Measurements from ENCODE around the gene SSBP3.

DNA sequence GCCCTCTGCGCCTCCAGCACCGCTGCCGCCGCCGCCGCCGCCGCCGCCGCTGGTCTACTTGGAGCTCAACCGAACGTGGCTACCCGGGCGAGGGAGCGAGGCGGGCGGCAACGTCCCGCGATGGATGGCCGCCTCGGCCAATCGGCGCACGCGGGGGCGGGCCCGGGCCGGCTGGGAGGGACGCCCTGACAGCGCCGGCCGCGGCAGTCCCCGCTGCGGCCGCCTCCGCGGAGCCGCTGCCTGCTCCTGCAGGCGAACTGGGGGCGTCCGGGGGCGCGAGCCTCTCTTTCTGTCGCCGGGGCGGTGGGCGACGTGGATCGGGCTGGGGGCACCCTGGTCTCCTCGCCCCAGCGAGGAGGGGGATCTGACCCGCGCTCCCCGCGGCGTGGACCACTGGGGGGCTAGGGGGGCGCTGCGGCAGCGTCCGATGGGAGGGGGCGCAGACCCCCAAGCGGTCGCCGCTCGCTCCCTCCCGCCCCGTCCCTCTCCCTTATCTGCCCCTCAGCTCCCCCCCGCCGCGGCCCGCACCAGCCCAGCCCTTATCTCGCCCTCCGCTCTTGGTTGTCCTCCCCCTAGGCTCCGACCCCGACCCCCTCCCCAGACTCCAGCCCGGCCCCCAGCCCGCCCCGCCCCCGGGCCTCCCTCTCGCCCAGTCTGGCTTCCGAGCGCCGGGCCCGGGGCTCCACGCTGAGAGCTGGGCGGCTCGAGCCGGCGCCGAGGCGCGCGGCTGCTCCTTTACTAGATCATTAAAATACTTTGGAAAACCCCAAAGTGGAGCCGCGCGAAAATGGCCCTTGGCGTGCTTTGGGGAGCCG, at the start of gene SSBP3:
- TF ChIP-seq, protein P1, sequence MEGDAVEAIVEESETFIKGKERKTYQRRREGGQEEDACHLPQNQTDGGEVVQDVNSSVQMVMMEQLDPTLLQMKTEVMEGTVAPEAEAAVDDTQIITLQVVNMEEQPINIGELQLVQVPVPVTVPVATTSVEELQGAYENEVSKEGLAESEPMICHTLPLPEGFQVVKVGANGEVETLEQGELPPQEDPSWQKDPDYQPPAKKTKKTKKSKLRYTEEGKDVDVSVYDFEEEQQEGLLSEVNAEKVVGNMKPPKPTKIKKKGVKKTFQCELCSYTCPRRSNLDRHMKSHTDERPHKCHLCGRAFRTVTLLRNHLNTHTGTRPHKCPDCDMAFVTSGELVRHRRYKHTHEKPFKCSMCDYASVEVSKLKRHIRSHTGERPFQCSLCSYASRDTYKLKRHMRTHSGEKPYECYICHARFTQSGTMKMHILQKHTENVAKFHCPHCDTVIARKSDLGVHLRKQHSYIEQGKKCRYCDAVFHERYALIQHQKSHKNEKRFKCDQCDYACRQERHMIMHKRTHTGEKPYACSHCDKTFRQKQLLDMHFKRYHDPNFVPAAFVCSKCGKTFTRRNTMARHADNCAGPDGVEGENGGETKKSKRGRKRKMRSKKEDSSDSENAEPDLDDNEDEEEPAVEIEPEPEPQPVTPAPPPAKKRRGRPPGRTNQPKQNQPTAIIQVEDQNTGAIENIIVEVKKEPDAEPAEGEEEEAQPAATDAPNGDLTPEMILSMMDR (conservative IDR thresholded peaks at IDR 0.05; ENCODE audit: low read depth in 2 of 2): no peak
- TF ChIP-seq ZNF331 (CRISPR knock-in tag; IDR thresholded peaks at IDR 0.05; ENCODE audit: low read depth): no peak
- TF ChIP-seq EZH2 (IDR thresholded peaks at IDR 0.05; ENCODE audit: low read depth, unreplicated experiment): no peak
- TF ChIP-seq, protein P2, sequence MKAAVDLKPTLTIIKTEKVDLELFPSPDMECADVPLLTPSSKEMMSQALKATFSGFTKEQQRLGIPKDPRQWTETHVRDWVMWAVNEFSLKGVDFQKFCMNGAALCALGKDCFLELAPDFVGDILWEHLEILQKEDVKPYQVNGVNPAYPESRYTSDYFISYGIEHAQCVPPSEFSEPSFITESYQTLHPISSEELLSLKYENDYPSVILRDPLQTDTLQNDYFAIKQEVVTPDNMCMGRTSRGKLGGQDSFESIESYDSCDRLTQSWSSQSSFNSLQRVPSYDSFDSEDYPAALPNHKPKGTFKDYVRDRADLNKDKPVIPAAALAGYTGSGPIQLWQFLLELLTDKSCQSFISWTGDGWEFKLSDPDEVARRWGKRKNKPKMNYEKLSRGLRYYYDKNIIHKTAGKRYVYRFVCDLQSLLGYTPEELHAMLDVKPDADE (IDR thresholded peaks at IDR 0.05): no peak
- TF ChIP-seq, protein P3, sequence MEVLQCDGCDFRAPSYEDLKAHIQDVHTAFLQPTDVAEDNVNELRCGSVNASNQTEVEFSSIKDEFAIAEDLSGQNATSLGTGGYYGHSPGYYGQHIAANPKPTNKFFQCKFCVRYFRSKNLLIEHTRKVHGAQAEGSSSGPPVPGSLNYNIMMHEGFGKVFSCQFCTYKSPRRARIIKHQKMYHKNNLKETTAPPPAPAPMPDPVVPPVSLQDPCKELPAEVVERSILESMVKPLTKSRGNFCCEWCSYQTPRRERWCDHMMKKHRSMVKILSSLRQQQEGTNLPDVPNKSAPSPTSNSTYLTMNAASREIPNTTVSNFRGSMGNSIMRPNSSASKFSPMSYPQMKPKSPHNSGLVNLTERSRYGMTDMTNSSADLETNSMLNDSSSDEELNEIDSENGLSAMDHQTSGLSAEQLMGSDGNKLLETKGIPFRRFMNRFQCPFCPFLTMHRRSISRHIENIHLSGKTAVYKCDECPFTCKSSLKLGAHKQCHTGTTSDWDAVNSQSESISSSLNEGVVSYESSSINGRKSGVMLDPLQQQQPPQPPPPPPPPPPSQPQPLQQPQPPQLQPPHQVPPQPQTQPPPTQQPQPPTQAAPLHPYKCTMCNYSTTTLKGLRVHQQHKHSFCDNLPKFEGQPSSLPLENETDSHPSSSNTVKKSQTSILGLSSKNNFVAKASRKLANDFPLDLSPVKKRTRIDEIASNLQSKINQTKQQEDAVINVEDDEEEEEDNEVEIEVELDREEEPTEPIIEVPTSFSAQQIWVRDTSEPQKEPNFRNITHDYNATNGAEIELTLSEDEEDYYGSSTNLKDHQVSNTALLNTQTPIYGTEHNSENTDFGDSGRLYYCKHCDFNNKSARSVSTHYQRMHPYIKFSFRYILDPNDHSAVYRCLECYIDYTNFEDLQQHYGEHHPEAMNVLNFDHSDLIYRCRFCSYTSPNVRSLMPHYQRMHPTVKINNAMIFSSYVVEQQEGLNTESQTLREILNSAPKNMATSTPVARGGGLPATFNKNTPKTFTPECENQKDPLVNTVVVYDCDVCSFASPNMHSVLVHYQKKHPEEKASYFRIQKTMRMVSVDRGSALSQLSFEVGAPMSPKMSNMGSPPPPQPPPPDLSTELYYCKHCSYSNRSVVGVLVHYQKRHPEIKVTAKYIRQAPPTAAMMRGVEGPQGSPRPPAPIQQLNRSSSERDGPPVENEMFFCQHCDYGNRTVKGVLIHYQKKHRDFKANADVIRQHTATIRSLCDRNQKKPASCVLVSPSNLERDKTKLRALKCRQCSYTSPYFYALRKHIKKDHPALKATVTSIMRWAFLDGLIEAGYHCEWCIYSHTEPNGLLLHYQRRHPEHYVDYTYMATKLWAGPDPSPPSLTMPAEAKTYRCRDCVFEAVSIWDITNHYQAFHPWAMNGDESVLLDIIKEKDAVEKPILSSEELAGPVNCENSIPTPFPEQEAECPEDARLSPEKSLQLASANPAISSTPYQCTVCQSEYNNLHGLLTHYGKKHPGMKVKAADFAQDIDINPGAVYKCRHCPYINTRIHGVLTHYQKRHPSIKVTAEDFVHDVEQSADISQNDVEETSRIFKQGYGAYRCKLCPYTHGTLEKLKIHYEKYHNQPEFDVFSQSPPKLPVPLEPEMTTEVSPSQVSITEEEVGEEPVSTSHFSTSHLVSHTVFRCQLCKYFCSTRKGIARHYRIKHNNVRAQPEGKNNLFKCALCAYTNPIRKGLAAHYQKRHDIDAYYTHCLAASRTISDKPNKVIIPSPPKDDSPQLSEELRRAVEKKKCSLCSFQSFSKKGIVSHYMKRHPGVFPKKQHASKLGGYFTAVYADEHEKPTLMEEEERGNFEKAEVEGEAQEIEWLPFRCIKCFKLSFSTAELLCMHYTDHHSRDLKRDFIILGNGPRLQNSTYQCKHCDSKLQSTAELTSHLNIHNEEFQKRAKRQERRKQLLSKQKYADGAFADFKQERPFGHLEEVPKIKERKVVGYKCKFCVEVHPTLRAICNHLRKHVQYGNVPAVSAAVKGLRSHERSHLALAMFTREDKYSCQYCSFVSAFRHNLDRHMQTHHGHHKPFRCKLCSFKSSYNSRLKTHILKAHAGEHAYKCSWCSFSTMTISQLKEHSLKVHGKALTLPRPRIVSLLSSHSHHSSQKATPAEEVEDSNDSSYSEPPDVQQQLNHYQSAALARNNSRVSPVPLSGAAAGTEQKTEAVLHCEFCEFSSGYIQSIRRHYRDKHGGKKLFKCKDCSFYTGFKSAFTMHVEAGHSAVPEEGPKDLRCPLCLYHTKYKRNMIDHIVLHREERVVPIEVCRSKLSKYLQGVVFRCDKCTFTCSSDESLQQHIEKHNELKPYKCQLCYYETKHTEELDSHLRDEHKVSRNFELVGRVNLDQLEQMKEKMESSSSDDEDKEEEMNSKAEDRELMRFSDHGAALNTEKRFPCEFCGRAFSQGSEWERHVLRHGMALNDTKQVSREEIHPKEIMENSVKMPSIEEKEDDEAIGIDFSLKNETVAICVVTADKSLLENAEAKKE (CRISPR knock-in tag; IDR thresholded peaks at IDR 0.05): no peak
- TF ChIP-seq EZH2phosphoT487 (IDR thresholded peaks at IDR 0.05; ENCODE audit: unreplicated experiment): no peak
- peak; percentile 61 for TF ChIP-seq POLR2AphosphoS5 (IDR thresholded peaks at IDR 0.05; ENCODE audit: low read depth)
